ENCODE data around the gene SEMA6B.

DNA sequence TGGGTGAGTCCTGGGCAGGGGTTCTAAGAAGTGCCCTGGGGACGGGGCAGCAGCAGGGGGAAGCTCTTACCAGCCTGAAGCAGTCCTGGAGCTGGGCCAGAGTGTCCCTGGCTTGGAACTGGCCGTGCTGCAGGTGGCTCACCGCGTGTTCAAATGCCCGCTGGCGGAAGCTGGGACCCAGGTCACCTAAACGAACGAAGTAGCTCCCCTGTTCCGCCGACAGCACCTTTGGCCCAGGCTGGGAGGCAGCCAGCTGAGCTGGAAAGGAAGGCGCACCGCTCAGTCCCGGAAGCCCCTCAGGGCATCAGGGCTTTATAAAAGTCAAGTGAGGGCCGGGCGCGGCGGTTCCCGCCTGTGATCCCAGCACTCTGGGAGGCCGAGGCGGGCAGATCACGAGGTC is 50.8 kb downstream of the SEMA6B start:
- TF ChIP-seq, protein P1, sequence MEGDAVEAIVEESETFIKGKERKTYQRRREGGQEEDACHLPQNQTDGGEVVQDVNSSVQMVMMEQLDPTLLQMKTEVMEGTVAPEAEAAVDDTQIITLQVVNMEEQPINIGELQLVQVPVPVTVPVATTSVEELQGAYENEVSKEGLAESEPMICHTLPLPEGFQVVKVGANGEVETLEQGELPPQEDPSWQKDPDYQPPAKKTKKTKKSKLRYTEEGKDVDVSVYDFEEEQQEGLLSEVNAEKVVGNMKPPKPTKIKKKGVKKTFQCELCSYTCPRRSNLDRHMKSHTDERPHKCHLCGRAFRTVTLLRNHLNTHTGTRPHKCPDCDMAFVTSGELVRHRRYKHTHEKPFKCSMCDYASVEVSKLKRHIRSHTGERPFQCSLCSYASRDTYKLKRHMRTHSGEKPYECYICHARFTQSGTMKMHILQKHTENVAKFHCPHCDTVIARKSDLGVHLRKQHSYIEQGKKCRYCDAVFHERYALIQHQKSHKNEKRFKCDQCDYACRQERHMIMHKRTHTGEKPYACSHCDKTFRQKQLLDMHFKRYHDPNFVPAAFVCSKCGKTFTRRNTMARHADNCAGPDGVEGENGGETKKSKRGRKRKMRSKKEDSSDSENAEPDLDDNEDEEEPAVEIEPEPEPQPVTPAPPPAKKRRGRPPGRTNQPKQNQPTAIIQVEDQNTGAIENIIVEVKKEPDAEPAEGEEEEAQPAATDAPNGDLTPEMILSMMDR (IDR thresholded peaks at IDR 0.05) = no peak
- no peak for TF ChIP-seq POLR2A (IDR thresholded peaks at IDR 0.05)
